ENCODE data around the gene HS3ST5. TPM values are rescaled to one million over a fixed set of nuclear protein-coding genes. Genes with fewer than 3 reads are reported as not detected.

HS3ST5 gene
- total and polyA plus RNA-seq, 2 experiments from 2014 or later, result 2.8 to 3.5 TPM

- no peak overlapping the region for H3K27ac Mint-ChIP-seq
- ATAC-seq (no peak), DNase-seq (ENCODE audit: low spot score) (no peak)
- Histone ChIP-seq H3K4me2 (no peak overlapping the region), H3F3A (replicated peaks; ENCODE audit: low read depth) (no peaks in the 10 kb centered on the region), H3K36me3 (ENCODE audit: insufficient read depth) (no peaks in the 10 kb centered on the region), H3K27me3 (ENCODE audit: insufficient read depth) (no peaks in the 10 kb centered on the region), H2AFZ (no peak overlapping the region), H3K9me2 (ENCODE audit: insufficient read depth) (no peaks in the 10 kb centered on the region), H4K20me1 (replicated peaks; ENCODE audit: insufficient read depth) (no peaks in the 10 kb centered on the region), H3K27ac (ENCODE audit: low read depth) (no peak overlapping the region), H3K79me2 (replicated peaks; ENCODE audit: insufficient read depth) (no peaks in the 10 kb centered on the region), H3K4me1 (ENCODE audit: insufficient read depth) (no peaks in the 10 kb centered on the region), H3K4me3 (no peak overlapping the region)
- no peak overlapping the region for H3K4me3 Mint-ChIP-seq
- H3K4me1 Mint-ChIP-seq, result peaks cover 2% of the 10 kb centered on the region; the same call in 1 of the 3 replicates
- H3K27me3 Mint-ChIP-seq (ENCODE audit: insufficient read depth, low read depth, poor library complexity), result peaks cover 2% of the 10 kb centered on the region
- H3K9me3 Mint-ChIP-seq, result no peaks in the 10 kb centered on the region
- H3K36me3 Mint-ChIP-seq (ENCODE audit: low read depth), result no peaks in the 10 kb centered on the region
- no peak for TF ChIP-seq CREB1 (CRISPR knock-in tag; IDR thresholded peaks at IDR 0.05; ENCODE audit: low read depth)
- TF ChIP-seq, protein P1, sequence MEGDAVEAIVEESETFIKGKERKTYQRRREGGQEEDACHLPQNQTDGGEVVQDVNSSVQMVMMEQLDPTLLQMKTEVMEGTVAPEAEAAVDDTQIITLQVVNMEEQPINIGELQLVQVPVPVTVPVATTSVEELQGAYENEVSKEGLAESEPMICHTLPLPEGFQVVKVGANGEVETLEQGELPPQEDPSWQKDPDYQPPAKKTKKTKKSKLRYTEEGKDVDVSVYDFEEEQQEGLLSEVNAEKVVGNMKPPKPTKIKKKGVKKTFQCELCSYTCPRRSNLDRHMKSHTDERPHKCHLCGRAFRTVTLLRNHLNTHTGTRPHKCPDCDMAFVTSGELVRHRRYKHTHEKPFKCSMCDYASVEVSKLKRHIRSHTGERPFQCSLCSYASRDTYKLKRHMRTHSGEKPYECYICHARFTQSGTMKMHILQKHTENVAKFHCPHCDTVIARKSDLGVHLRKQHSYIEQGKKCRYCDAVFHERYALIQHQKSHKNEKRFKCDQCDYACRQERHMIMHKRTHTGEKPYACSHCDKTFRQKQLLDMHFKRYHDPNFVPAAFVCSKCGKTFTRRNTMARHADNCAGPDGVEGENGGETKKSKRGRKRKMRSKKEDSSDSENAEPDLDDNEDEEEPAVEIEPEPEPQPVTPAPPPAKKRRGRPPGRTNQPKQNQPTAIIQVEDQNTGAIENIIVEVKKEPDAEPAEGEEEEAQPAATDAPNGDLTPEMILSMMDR (conservative IDR thresholded peaks at IDR 0.05; ENCODE audit: low read depth in 2 of 2), result no peak
- no peak for TF ChIP-seq STAT1 (IDR thresholded peaks at IDR 0.05; ENCODE audit: unreplicated experiment)
- no peak for TF ChIP-seq EZH2phosphoT487 (IDR thresholded peaks at IDR 0.05; ENCODE audit: unreplicated experiment)
- TF ChIP-seq, protein P2, sequence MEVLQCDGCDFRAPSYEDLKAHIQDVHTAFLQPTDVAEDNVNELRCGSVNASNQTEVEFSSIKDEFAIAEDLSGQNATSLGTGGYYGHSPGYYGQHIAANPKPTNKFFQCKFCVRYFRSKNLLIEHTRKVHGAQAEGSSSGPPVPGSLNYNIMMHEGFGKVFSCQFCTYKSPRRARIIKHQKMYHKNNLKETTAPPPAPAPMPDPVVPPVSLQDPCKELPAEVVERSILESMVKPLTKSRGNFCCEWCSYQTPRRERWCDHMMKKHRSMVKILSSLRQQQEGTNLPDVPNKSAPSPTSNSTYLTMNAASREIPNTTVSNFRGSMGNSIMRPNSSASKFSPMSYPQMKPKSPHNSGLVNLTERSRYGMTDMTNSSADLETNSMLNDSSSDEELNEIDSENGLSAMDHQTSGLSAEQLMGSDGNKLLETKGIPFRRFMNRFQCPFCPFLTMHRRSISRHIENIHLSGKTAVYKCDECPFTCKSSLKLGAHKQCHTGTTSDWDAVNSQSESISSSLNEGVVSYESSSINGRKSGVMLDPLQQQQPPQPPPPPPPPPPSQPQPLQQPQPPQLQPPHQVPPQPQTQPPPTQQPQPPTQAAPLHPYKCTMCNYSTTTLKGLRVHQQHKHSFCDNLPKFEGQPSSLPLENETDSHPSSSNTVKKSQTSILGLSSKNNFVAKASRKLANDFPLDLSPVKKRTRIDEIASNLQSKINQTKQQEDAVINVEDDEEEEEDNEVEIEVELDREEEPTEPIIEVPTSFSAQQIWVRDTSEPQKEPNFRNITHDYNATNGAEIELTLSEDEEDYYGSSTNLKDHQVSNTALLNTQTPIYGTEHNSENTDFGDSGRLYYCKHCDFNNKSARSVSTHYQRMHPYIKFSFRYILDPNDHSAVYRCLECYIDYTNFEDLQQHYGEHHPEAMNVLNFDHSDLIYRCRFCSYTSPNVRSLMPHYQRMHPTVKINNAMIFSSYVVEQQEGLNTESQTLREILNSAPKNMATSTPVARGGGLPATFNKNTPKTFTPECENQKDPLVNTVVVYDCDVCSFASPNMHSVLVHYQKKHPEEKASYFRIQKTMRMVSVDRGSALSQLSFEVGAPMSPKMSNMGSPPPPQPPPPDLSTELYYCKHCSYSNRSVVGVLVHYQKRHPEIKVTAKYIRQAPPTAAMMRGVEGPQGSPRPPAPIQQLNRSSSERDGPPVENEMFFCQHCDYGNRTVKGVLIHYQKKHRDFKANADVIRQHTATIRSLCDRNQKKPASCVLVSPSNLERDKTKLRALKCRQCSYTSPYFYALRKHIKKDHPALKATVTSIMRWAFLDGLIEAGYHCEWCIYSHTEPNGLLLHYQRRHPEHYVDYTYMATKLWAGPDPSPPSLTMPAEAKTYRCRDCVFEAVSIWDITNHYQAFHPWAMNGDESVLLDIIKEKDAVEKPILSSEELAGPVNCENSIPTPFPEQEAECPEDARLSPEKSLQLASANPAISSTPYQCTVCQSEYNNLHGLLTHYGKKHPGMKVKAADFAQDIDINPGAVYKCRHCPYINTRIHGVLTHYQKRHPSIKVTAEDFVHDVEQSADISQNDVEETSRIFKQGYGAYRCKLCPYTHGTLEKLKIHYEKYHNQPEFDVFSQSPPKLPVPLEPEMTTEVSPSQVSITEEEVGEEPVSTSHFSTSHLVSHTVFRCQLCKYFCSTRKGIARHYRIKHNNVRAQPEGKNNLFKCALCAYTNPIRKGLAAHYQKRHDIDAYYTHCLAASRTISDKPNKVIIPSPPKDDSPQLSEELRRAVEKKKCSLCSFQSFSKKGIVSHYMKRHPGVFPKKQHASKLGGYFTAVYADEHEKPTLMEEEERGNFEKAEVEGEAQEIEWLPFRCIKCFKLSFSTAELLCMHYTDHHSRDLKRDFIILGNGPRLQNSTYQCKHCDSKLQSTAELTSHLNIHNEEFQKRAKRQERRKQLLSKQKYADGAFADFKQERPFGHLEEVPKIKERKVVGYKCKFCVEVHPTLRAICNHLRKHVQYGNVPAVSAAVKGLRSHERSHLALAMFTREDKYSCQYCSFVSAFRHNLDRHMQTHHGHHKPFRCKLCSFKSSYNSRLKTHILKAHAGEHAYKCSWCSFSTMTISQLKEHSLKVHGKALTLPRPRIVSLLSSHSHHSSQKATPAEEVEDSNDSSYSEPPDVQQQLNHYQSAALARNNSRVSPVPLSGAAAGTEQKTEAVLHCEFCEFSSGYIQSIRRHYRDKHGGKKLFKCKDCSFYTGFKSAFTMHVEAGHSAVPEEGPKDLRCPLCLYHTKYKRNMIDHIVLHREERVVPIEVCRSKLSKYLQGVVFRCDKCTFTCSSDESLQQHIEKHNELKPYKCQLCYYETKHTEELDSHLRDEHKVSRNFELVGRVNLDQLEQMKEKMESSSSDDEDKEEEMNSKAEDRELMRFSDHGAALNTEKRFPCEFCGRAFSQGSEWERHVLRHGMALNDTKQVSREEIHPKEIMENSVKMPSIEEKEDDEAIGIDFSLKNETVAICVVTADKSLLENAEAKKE (CRISPR knock-in tag; IDR thresholded peaks at IDR 0.05), result no peak
- no peak for TF ChIP-seq NANOG (IDR thresholded peaks at IDR 0.05; ENCODE audit: borderline replicate concordance)
- no peak for TF ChIP-seq POLR2AphosphoS5 (IDR thresholded peaks at IDR 0.05; ENCODE audit: low read depth)
- TF ChIP-seq, protein P3, sequence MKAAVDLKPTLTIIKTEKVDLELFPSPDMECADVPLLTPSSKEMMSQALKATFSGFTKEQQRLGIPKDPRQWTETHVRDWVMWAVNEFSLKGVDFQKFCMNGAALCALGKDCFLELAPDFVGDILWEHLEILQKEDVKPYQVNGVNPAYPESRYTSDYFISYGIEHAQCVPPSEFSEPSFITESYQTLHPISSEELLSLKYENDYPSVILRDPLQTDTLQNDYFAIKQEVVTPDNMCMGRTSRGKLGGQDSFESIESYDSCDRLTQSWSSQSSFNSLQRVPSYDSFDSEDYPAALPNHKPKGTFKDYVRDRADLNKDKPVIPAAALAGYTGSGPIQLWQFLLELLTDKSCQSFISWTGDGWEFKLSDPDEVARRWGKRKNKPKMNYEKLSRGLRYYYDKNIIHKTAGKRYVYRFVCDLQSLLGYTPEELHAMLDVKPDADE (IDR thresholded peaks at IDR 0.05), result no peak
- TF ChIP-seq ZNF114 (CRISPR knock-in tag; IDR thresholded peaks at IDR 0.05), result no peak
- no peak for TF ChIP-seq JUNB (IDR thresholded peaks at IDR 0.05; ENCODE audit: unreplicated experiment)
- no peak for TF ChIP-seq ZNF331 (CRISPR knock-in tag; IDR thresholded peaks at IDR 0.05; ENCODE audit: low read depth)
- no peak for TF ChIP-seq REST (IDR thresholded peaks at IDR 0.05; ENCODE audit: unreplicated experiment)
- TF ChIP-seq EZH2 (IDR thresholded peaks at IDR 0.05; ENCODE audit: low read depth, unreplicated experiment), result no peak
These were observed 178.6 kb downstream of the HS3ST5 start for GRCh38 chr6:114164207-114164606.

All from GM23338 (cell line).